H9 (cell line): ENCODE measurements around the gene GIT1. TPM values are rescaled to one million over a fixed set of nuclear protein-coding genes. Genes with fewer than 3 reads are reported as not detected.

Experiments
- DNase-seq: peaks from one replicate; pipeline ENCODE4 v3.0.0-alpha.2; 2017
- H2AFZ ChIP-seq: one replicate; pipeline ENCODE4 v1.6.1; 2013; ENCODE audit warnings: mild to moderate bottlenecking, low read length, control low read depth, moderate library complexity
- H2AK5ac ChIP-seq: 2 replicates; pipeline ENCODE4 v1.6.1; 2013; ENCODE audit warnings: low read length, control low read depth, mixed read lengths; ENCODE audit not compliant: insufficient read length
- H2BK120ac ChIP-seq: one replicate; pipeline ENCODE4 v1.6.1; 2013; ENCODE audit warnings: low read depth, mild to moderate bottlenecking, low read length, control low read depth, inconsistent platforms; ENCODE audit not compliant: poor library complexity, severe bottlenecking
- H2BK12ac ChIP-seq: 2 replicates; pipeline ENCODE4 v1.6.1; 2013; ENCODE audit warnings: low read length, control low read depth, mixed read lengths, low read depth; ENCODE audit not compliant: insufficient read length
- H2BK15ac ChIP-seq: 2 replicates; pipeline ENCODE4 v1.6.1; 2013; ENCODE audit warnings: low read depth, low read length, control low read depth
- H2BK20ac ChIP-seq: one replicate; pipeline ENCODE4 v1.6.1; 2013; ENCODE audit warnings: low read depth, mild to moderate bottlenecking, low read length, control low read depth, inconsistent platforms; ENCODE audit not compliant: poor library complexity, severe bottlenecking
- H2BK5ac ChIP-seq: 2 replicates; pipeline ENCODE4 v1.6.1; 2013; ENCODE audit warnings: low read length, control low read depth, mixed read lengths; ENCODE audit not compliant: insufficient read length
- H3K14ac ChIP-seq: 2 replicates; pipeline ENCODE4 v1.6.1; 2013; ENCODE audit warnings: low read length, control low read depth; ENCODE audit not compliant: insufficient read depth
- H3K18ac ChIP-seq: 2 replicates; pipeline ENCODE4 v1.6.1; 2013; ENCODE audit warnings: low read depth, mild to moderate bottlenecking, mixed read lengths, low read length, control low read depth; ENCODE audit not compliant: insufficient read length
- H3K23ac ChIP-seq: 2 replicates; pipeline ENCODE4 v1.6.1; 2013; ENCODE audit warnings: low read length, control low read depth, mixed read lengths, low read depth; ENCODE audit not compliant: insufficient read length
- H3K23me2 ChIP-seq: 2 replicates; pipeline ENCODE4 v1.6.1; 2013; ENCODE audit warnings: low read depth, mild to moderate bottlenecking, mixed read lengths, low read length, control low read depth; ENCODE audit not compliant: insufficient read length, poor library complexity, severe bottlenecking
- H3K27ac ChIP-seq: 2 replicates; pipeline ENCODE4 v1.5.1; 2013; ENCODE audit warnings: low read length, control low read depth, mixed read lengths, low read depth; ENCODE audit not compliant: insufficient read length
- H3K27me3 ChIP-seq: 2 replicates; pipeline ENCODE4 v1.6.1; 2013; ENCODE audit warnings: low read length, control low read depth, inconsistent platforms; ENCODE audit not compliant: insufficient read depth
- H3K4ac ChIP-seq: 2 replicates; pipeline ENCODE4 v1.6.1; 2013; ENCODE audit warnings: low read depth, mild to moderate bottlenecking, control low read depth, inconsistent platforms, low read length, moderate library complexity
- H3K4me1 ChIP-seq: 2 replicates; pipeline ENCODE4 v1.6.1; 2013; ENCODE audit warnings: low read length, control low read depth, inconsistent platforms; ENCODE audit not compliant: insufficient read depth
- H3K4me2 ChIP-seq: 2 replicates; pipeline ENCODE4 v1.6.1; 2013; ENCODE audit warnings: low read length, control low read depth, mixed read lengths; ENCODE audit not compliant: insufficient read length, insufficient read depth
- H3K56ac ChIP-seq: 2 replicates; pipeline ENCODE4 v1.6.1; 2013; ENCODE audit warnings: low read depth, mild to moderate bottlenecking, mixed read lengths, low read length, control low read depth; ENCODE audit not compliant: insufficient read length
- H3K79me1 ChIP-seq: 2 replicates; pipeline ENCODE4 v1.6.1; 2013; ENCODE audit warnings: low read depth, mild to moderate bottlenecking, moderate library complexity, low read length, control low read depth, inconsistent platforms; ENCODE audit not compliant: insufficient read depth, poor library complexity, severe bottlenecking
- H3K79me2 ChIP-seq: 2 replicates; pipeline ENCODE4 v1.6.1; 2013; ENCODE audit warnings: low read length, control low read depth, inconsistent platforms; ENCODE audit not compliant: insufficient read depth
- H3K9ac ChIP-seq: 2 replicates; pipeline ENCODE4 v1.6.1; 2013; ENCODE audit warnings: low read length, control low read depth, mixed read lengths; ENCODE audit not compliant: insufficient read length; ENCODE audit errors: extremely low read depth
- H3K9me3 ChIP-seq: one replicate; pipeline ENCODE4 v1.6.1; 2013; ENCODE audit warnings: low read depth, low read length, inconsistent platforms; ENCODE audit not compliant: control insufficient read depth
- H3T11ph ChIP-seq: one replicate; pipeline ENCODE4 v1.6.1; 2013; ENCODE audit warnings: mild to moderate bottlenecking, low read length, control low read depth, inconsistent platforms
- H4K20me1 ChIP-seq: one replicate; pipeline ENCODE4 v1.6.1; 2013; ENCODE audit not compliant: control insufficient read depth, insufficient read length, insufficient read depth
- H4K5ac ChIP-seq: 2 replicates; pipeline ENCODE4 v1.6.1; 2013; ENCODE audit warnings: low read depth, mild to moderate bottlenecking, mixed read lengths, low read length, control low read depth; ENCODE audit not compliant: insufficient read length
- H4K8ac ChIP-seq: replicated peaks from 2 replicates; pipeline ENCODE4 v1.6.1; 2013; ENCODE audit warnings: low read length, control low read depth, mixed read lengths, low read depth; ENCODE audit not compliant: insufficient read length
- H4K91ac ChIP-seq: 2 replicates; pipeline ENCODE4 v1.6.1; 2013; ENCODE audit warnings: low read depth, mild to moderate bottlenecking, moderate library complexity, mixed read lengths, low read length, control low read depth; ENCODE audit not compliant: insufficient read length
- H3K27ac Mint-ChIP-seq, 3 experiments: 2 replicates in 2 of 3; 3 replicates in 1 of 3; pipeline ENCODE4 v1.8.0; 2020 to 2021; ENCODE audit warnings: mixed read lengths in 3 of 3, mild to moderate bottlenecking in 1 of 3, moderate library complexity in 1 of 3
- H3K27me3 Mint-ChIP-seq: 2 replicates; pipeline ENCODE4 v1.8.0; 2021; ENCODE audit warnings: low read depth, mild to moderate bottlenecking, moderate library complexity, mixed read lengths
- H3K36me3 Mint-ChIP-seq, 3 experiments: 2 replicates in 2 of 3; 3 replicates in 1 of 3; pipeline ENCODE4 v1.8.0; 2020 to 2021; ENCODE audit warnings: low read depth in 3 of 3, mixed read lengths in 3 of 3; ENCODE audit not compliant: insufficient read depth in 1 of 3
- H3K4me1 Mint-ChIP-seq, 2 experiments: 2 replicates each; pipeline ENCODE4 v1.8.0; 2020; ENCODE audit warnings: mixed read lengths in 2 of 2
- H3K4me3 Mint-ChIP-seq, 2 experiments: 2 replicates in 1 of 2; 3 replicates in 1 of 2; pipeline ENCODE4 v1.8.0; 2020 to 2021; ENCODE audit warnings: mild to moderate bottlenecking in 2 of 2, mixed read lengths in 2 of 2, moderate library complexity in 1 of 2
- H3K9me3 Mint-ChIP-seq, 2 experiments: 2 replicates in 1 of 2; 3 replicates in 1 of 2; pipeline ENCODE4 v1.8.0; 2020; ENCODE audit warnings: mild to moderate bottlenecking in 2 of 2, mixed read lengths in 2 of 2, moderate library complexity in 1 of 2
- WGBS: extraction: QIAGEN DNeasy Blood & Tissue Kit; methylation state at CpG from one replicate; pipeline ENCODE4 v1.1.7; 2013; ENCODE audit warnings: missing lambda C conversion rate, low lambda C conversion rate, mixed read lengths; ENCODE audit not compliant: insufficient read length; ENCODE audit errors: extremely low coverage; 5-methylcytosine and 5-hydroxymethylcytosine counted together
- total RNA-seq: library from RNA; stranded (reverse); gene quantifications from 2 replicates; pipeline ENCODE4 v1.2.1, GENCODE V29; 2021
- TF ChIP-seq, protein P1 (sequence below): fragments of 200-600 bp; sonication (generic); conservative IDR thresholded peaks from 3 replicates; pipeline ENCODE4 v1.8.0; 2021; ENCODE audit warnings: antibody characterized with exemption, mild to moderate bottlenecking

Gene GIT1
- total RNA-seq, 1 experiment from 2014 or later, result 47.4 TPM

DNA sequence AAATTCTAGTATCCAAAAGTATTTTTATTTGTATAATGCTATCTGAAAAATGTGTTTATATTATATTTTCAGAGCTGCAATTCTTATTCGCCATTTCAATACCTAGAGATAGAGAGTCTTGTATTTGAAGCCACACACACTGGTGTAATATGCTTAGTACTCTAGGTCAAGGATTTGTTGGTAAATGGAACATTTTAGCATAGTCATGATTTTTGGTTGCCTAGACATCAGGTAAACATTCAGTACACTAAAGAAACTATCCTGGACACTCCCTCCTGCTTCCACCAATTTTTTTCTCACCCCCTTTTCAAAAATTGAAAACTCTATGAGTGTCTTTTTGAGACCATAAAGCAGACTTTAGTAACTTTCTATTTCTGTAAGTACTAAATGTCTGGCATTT, 43.4 kb downstream of the GIT1 start:
- DNase-seq, result no peak
- Histone ChIP-seq H4K8ac (no peak overlapping the region), H3K14ac (no peak overlapping the region), H3K9ac (no peak overlapping the region), H3K27ac (no peak overlapping the region), H3K4me2 (no peak overlapping the region), H2BK5ac (no peak overlapping the region), H3K79me2 (no peaks in the 10 kb centered on the region), H3K9me3 (no peaks in the 10 kb centered on the region), H3K23me2 (no peaks in the 10 kb centered on the region), H3K79me1 (no peaks in the 10 kb centered on the region), H4K20me1 (no peaks in the 10 kb centered on the region), H3K27me3 (no peaks in the 10 kb centered on the region), H4K91ac (no peak overlapping the region), H2BK120ac (no peak overlapping the region), H2AK5ac (no peak overlapping the region), H2BK20ac (no peak overlapping the region), H3K18ac (no peak overlapping the region), H3T11ph (no peak overlapping the region), H2BK12ac (no peak overlapping the region), H3K4me1 (no peaks in the 10 kb centered on the region; the same call in 1 of the 2 replicates), H4K5ac (no peak overlapping the region), H2AFZ (no peak overlapping the region), H2BK15ac (no peak overlapping the region), H3K56ac (no peak overlapping the region), H3K23ac (no peak overlapping the region), H3K4ac (no peak overlapping the region)
- Mint-ChIP-seq H3K27ac (no peak overlapping the region), H3K9me3 (no peaks in the 10 kb centered on the region), H3K4me3 (no peak overlapping the region), H3K36me3 (peaks cover 3 to 32% (median 27%) of the 10 kb centered on the region in 3 experiments; a peak in 6 of 7 replicates), H3K27me3 (no peaks in the 10 kb centered on the region; the same call in 1 of the 2 replicates), H3K4me1 (peaks cover 3 to 9% of the 10 kb centered on the region in 2 experiments; a peak in 1 of 4 replicates)
- no CpG with 5 or more reads among the region's 1 CpG for WGBS
- TF ChIP-seq, protein P1, sequence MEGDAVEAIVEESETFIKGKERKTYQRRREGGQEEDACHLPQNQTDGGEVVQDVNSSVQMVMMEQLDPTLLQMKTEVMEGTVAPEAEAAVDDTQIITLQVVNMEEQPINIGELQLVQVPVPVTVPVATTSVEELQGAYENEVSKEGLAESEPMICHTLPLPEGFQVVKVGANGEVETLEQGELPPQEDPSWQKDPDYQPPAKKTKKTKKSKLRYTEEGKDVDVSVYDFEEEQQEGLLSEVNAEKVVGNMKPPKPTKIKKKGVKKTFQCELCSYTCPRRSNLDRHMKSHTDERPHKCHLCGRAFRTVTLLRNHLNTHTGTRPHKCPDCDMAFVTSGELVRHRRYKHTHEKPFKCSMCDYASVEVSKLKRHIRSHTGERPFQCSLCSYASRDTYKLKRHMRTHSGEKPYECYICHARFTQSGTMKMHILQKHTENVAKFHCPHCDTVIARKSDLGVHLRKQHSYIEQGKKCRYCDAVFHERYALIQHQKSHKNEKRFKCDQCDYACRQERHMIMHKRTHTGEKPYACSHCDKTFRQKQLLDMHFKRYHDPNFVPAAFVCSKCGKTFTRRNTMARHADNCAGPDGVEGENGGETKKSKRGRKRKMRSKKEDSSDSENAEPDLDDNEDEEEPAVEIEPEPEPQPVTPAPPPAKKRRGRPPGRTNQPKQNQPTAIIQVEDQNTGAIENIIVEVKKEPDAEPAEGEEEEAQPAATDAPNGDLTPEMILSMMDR, result no peak
